Measurements from ENCODE around the gene KLF11. TPM values are rescaled to one million over a fixed set of nuclear protein-coding genes. Genes with fewer than 3 reads are reported as not detected.

KLF11 gene
- total RNA-seq, 2 experiments from 2014 or later, result 7.2 to 8.6 TPM

- Mint-ChIP-seq H3K4me3 (no peak overlapping the region), H3K9me3 (peaks cover 9% of the 10 kb centered on the region), H3K36me3 (ENCODE audit: low read depth) (peaks cover 6% of the 10 kb centered on the region), H3K27me3 (peaks cover 50% of the 10 kb centered on the region), H3K4me1 (peaks cover 14% of the 10 kb centered on the region), H3K27ac (no peak overlapping the region)
- CTCF ChIA-PET, result interaction anchor here (0.6 to 4.5 kb wide), 17 partner anchors 9 to 523 kb away, joined by 3 to 28 read pairs (median 4); partner anchors contain the start of genes CYS1 and TAF1B
- DNase-seq, result no peak
- POLR2A ChIA-PET, result no interaction called here
Observed at GRCh38 chr2:10096641-10097040, 53.3 kb downstream of the KLF11 start.

GRCh38 chr2:10097352-10098148 lies 54.2 kb downstream of the KLF11 start:
- Mint-ChIP-seq H3K9me3 (peaks cover 3% of the 10 kb centered on the region), H3K27ac (no peak overlapping the region), H3K36me3 (ENCODE audit: low read depth) (peaks cover 3% of the 10 kb centered on the region), H3K27me3 (peaks cover 44% of the 10 kb centered on the region), H3K4me3 (no peak overlapping the region), H3K4me1 (peaks cover 7% of the 10 kb centered on the region)
- CTCF ChIA-PET, result interaction anchor here (0.5 to 4.5 kb wide), 15 partner anchors 10 to 606 kb away, joined by 3 to 28 read pairs (median 4); partner anchors contain the start of genes CYS1 and TAF1B
- POLR2A ChIA-PET, result no interaction called here
- DNase-seq, result peak; percentile 37

GRCh38 chr2:10101491-10101890 lies 58.1 kb downstream of the KLF11 start:
- no peaks in the 10 kb centered on the region for H3K9me3 Mint-ChIP-seq
- H3K27me3 Mint-ChIP-seq, result peaks cover 18% of the 10 kb centered on the region
- POLR2A ChIA-PET, result interaction anchor here (0.5 kb wide), 1 partner anchor 26 kb away, joined by 4 read pairs; no protein-coding TSS in a partner anchor
- no peak overlapping the region for H3K27ac Mint-ChIP-seq
- H3K36me3 Mint-ChIP-seq (ENCODE audit: low read depth), result peaks cover 2% of the 10 kb centered on the region
- DNase-seq, result no peak
- CTCF ChIA-PET, result interaction anchor here (1.0 to 2.9 kb wide), 2 partner anchors 23 to 29 kb away, joined by 3 to 8 read pairs; no protein-coding TSS in a partner anchor
- H3K4me3 Mint-ChIP-seq, result no peak overlapping the region
- peaks cover 7% of the 10 kb centered on the region for H3K4me1 Mint-ChIP-seq

GRCh38 chr2:10103179-10103578 lies 59.8 kb downstream of the KLF11 start:
- CTCF ChIA-PET, result interaction anchor here (0.7 to 2.9 kb wide), 5 partner anchors 9 to 559 kb away, joined by 3 to 8 read pairs (median 3); no protein-coding TSS in a partner anchor
- Mint-ChIP-seq H3K4me1 (peaks cover 3% of the 10 kb centered on the region), H3K27me3 (peaks cover 16% of the 10 kb centered on the region), H3K36me3 (ENCODE audit: low read depth) (peaks cover 2% of the 10 kb centered on the region), H3K4me3 (no peak overlapping the region), H3K27ac (no peak overlapping the region), H3K9me3 (peaks cover 4% of the 10 kb centered on the region)
- POLR2A ChIA-PET, result no interaction called here
- no peak for DNase-seq

Other genes with a start within 250 kb of the KLF11 start
- 10 to 100 TPM; 30.6 to 36.2 TPM for gene TAF1B, start 200.1 kb upstream of the KLF11 start, total RNA-seq
- under 1 TPM; 0.25 to 0.27 TPM for gene GRHL1, start 91.9 kb upstream of the KLF11 start, total RNA-seq
- under 1 TPM; 0.15 to 0.17 TPM for gene CYS1, start 36.9 kb downstream of the KLF11 start, total RNA-seq
- gene RRM2, start 79.2 kb downstream of the KLF11 start, total RNA-seq, result 100 to 1,000 TPM; 496 to 540 TPM